ENCODE results near the gene PPCS. TPM values are rescaled to one million over a fixed set of nuclear protein-coding genes. Genes with fewer than 3 reads are reported as not detected.

Gene PPCS
- total RNA-seq, 4 donors from 2014 or later: 11.5 to 76.3 (median 46.7) TPM

- intact Hi-C loops (cut with DNase I; ENCODE audit: low total_unique reads): no loop called here
- Histone ChIP-seq H3K27me3 (no peaks in the 10 kb centered on the region), H3K4me3 (no peak overlapping the region), H3K27ac (no peak overlapping the region), H3K9me3 (no peaks in the 10 kb centered on the region), H3K4me1 (peaks cover 4 to 6% of the 10 kb centered on the region in 2 donors), H3K36me3 (peaks cover 0 to 3% of the 10 kb centered on the region in 2 donors)
- DNase-seq: no peak
- no peak for TF ChIP-seq POLR2A (IDR thresholded peaks at IDR 0.05)
- TF ChIP-seq CTCF (IDR thresholded peaks at IDR 0.05): no peak
Observed at GRCh38 chr1:42424201-42424600, 32.1 kb upstream of the PPCS start.

GRCh38 chr1:42427240-42427639, 29.1 kb upstream of the PPCS start:
- Histone ChIP-seq H3K27ac (no peak overlapping the region), H3K36me3 (peaks cover 0 to 3% of the 10 kb centered on the region in 2 donors), H3K4me3 (no peak overlapping the region), H3K9me3 (no peaks in the 10 kb centered on the region), H3K27me3 (no peaks in the 10 kb centered on the region), H3K4me1 (no peaks in the 10 kb centered on the region)
- no peak for TF ChIP-seq POLR2A (IDR thresholded peaks at IDR 0.05)
- TF ChIP-seq CTCF (IDR thresholded peaks at IDR 0.05): no peak
- no peak for DNase-seq
- intact Hi-C loops (cut with DNase I; ENCODE audit: low total_unique reads): no loop called here

GRCh38 chr1:42429603-42430002, 26.7 kb upstream of the PPCS start:
- Histone ChIP-seq H3K4me1 (no peaks in the 10 kb centered on the region), H3K27me3 (no peaks in the 10 kb centered on the region), H3K36me3 (peaks cover 0 to 3% of the 10 kb centered on the region in 2 donors), H3K4me3 (no peak overlapping the region), H3K9me3 (no peaks in the 10 kb centered on the region), H3K27ac (no peak overlapping the region)
- TF ChIP-seq CTCF (IDR thresholded peaks at IDR 0.05) (no peak), POLR2A (IDR thresholded peaks at IDR 0.05) (no peak)
- intact Hi-C loops (cut with DNase I; ENCODE audit: low total_unique reads): no loop called here
- no peak for DNase-seq

- Histone ChIP-seq H3K27ac (no peak overlapping the region), H3K9me3 (no peaks in the 10 kb centered on the region), H3K27me3 (no peaks in the 10 kb centered on the region), H3K36me3 (peaks cover 0 to 3% of the 10 kb centered on the region in 2 donors), H3K4me3 (no peak overlapping the region), H3K4me1 (no peaks in the 10 kb centered on the region)
- no peak for DNase-seq
- TF ChIP-seq POLR2A (IDR thresholded peaks at IDR 0.05) (no peak), CTCF (IDR thresholded peaks at IDR 0.05) (no peak)
- intact Hi-C loops (cut with DNase I; ENCODE audit: low total_unique reads): no loop called here
Observed at GRCh38 chr1:42430286-42431135, 25.8 kb upstream of the PPCS start.

GRCh38 chr1:42431514-42431913, 24.8 kb upstream of the PPCS start:
- no peak overlapping the region for H3K27ac ChIP-seq
- TF ChIP-seq POLR2A (IDR thresholded peaks at IDR 0.05) (no peak), CTCF (IDR thresholded peaks at IDR 0.05) (no peak)
- no peak for DNase-seq

More at GRCh38 chr1:42431514-42431913, 24.8 kb upstream of the PPCS start:
- H3K27me3 ChIP-seq: no peaks in the 10 kb centered on the region
- H3K9me3 ChIP-seq: no peaks in the 10 kb centered on the region
- peaks cover 0 to 3% of the 10 kb centered on the region in 2 donors for H3K36me3 ChIP-seq
- no peaks in the 10 kb centered on the region for H3K4me1 ChIP-seq
- intact Hi-C loops (cut with DNase I; ENCODE audit: low total_unique reads): no loop called here
- no peak overlapping the region for H3K4me3 ChIP-seq
